Adrenal gland (tissue), 12 donors: Measurements from ENCODE around the gene TEX11. TPM values are rescaled to one million over a fixed set of nuclear protein-coding genes. Genes with fewer than 3 reads are reported as not detected.
"Not testable (repeated sequence)": the region's sequence is repeated elsewhere in the genome, so short reads cannot be mapped to it uniquely, and the experiment has no call there.

Source experiments
- DNase-seq, 7 donors: peaks; one replicate each; pipeline ENCODE4 v3.0.0-alpha.2; 2019 to 2020
- H3K27ac ChIP-seq, 5 donors: fragments of 200-600 bp; sonication (generic) in 4 of 5; 1 replicate in 3 of 5; 2 replicates in 2 of 5; pipeline versions ENCODE4 v1.5.1 to v1.8.0; 2016 to 2020; ENCODE audit warnings: mild to moderate bottlenecking in 1 of 5
- H3K27me3 ChIP-seq: fragments of 200-600 bp; 2 replicates; pipeline ENCODE4 v1.8.0; 2021
- H3K36me3 ChIP-seq, 2 donors: fragments of 200-600 bp; replicated peaks in 1 of 2; 1 replicate in 1 of 2; 2 replicates in 1 of 2; pipeline versions ENCODE4 v1.5.1 to v1.8.0; 2018 to 2022
- H3K4me1 ChIP-seq, 2 donors: fragments of 200-600 bp; replicated peaks in 1 of 2; 1 replicate in 1 of 2; 2 replicates in 1 of 2; pipeline versions ENCODE4 v1.5.1 to v1.8.0; 2018 to 2021
- H3K4me3 ChIP-seq, 4 donors: fragments of 200-600 bp; sonication (generic) in 3 of 4; one replicate each; pipeline ENCODE4 v1.5.1; 2016 to 2018
- H3K9me3 ChIP-seq, 3 donors: fragments of 200-600 bp; sonication (generic) in 1 of 3; replicated peaks in 1 of 3; 1 replicate in 2 of 3; 2 replicates in 1 of 3; pipeline versions ENCODE4 v1.5.1 to v1.8.0; 2016 to 2021
- POLR2A ChIP-seq, 2 donors: fragments of 450-650 bp; IDR thresholded peaks; one replicate each; pipeline ENCODE4 v1.6.1; 2017; ENCODE audit warnings: antibody characterized with exemption in 2 of 2, mild to moderate bottlenecking in 2 of 2, moderate library complexity in 1 of 2
- WGBS, 4 donors: extraction: QIAGEN DNeasy Blood & Tissue Kit in 2 of 4; methylation state at CpG; one replicate each; pipeline versions ENCODE4 v1.1.5 to v1.1.7; 2013 to 2017; 5-methylcytosine and 5-hydroxymethylcytosine counted together
- intact Hi-C, 2 donors: fragments of 100-400 bp; cut with DNase I; formaldehyde crosslinking; loops; one replicate each; pipeline versions ENCODE4 v1.14.1 to v1.15.0; 2022 to 2023
- polyA plus RNA-seq, 3 donors: library from polyadenylated mRNA; stranded (reverse); fragments of 200-250 nt in 2 of 3; fragments of 350-450 nt in 1 of 3; fragmentation: Illumina TruSeq in 1 of 3; extraction: RNeasy Lipid Tissue Mini Kit (QIAGEN cat#74804) in 1 of 3; gene quantifications; one replicate each; pipeline ENCODE4 v1.2.3, GENCODE V29; 2013 to 2014
- total RNA-seq, 9 donors: library from RNA; depleted of rRNA in 4 of 9; stranded (reverse); fragments of >200 nt in 4 of 9; fragments of 120-200 nt in 1 of 9; fragmentation: NEBNext Ultra II Directional in 1 of 9; extraction: Animal tissue kit (Norgen Biotek cat#: 25700) in 1 of 9; gene quantifications; one replicate each; pipeline versions ENCODE4 v1.1.0 to v1.2.4, GENCODE V29; 2013 to 2023
- TF ChIP-seq, protein P1 (sequence below), 6 experiments: fragments of 450-650 bp in 4 of 6; fragments of 200-600 bp in 2 of 6; sonication (generic) in 1 of 6; IDR thresholded peaks; 1 replicate in 5 of 6; 2 replicates in 1 of 6; pipeline versions ENCODE4 v1.5.1 to v1.8.0; 2016 to 2021; ENCODE audit warnings: antibody characterized with exemption in 6 of 6, mild to moderate bottlenecking in 2 of 6, moderate library complexity in 1 of 6
- donor health status: healthy with polysubstance abuse.
- donor health status: Bipolar disorder and iron deficiency.
- donor health status: DM: yes; HTN: yes; CAD: no.
- donor health status: DM: no; HTN: no; CAD: no.
- donor health status: DM: no; HTN: no; CAD: no.
- donor health status: DM: yes; HTN: yes; CAD: no.

Gene TEX11
- total and polyA plus RNA-seq, 12 donors: 0.13 TPM; not detected in 11

DNA sequence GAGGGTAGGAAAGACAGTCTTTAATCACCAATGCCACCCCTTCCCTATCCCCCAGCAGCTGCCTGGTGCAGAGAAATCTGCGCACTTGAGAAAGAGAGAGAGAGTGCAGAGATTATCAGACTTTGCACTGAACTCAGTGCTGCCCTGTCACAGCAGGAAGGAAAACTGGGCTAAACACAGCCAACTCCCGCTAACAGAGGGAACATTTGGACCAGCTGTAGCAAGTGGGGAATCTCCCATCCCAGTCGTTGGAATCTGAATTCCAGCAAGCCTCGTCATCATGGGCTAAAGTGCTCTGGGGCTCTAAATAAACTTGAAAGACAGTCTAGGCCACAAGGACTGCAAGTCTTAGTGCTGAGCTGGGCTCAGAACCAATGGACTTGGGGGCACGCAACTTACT, 295.2 kb downstream of the TEX11 start:
- 74 to 90% (median 77%) methylated on average over 2 to 5 of the region's 5 CpGs for whole genome bisulfite sequencing, 4 donors
- intact Hi-C loops: no loop called here
- H3K4me3 ChIP-seq: no peak overlapping the region
- peaks cover 15% of the 10 kb centered on the region for H3K27me3 ChIP-seq
- no peaks in the 10 kb centered on the region for H3K4me1 ChIP-seq
- TF ChIP-seq, protein P1, sequence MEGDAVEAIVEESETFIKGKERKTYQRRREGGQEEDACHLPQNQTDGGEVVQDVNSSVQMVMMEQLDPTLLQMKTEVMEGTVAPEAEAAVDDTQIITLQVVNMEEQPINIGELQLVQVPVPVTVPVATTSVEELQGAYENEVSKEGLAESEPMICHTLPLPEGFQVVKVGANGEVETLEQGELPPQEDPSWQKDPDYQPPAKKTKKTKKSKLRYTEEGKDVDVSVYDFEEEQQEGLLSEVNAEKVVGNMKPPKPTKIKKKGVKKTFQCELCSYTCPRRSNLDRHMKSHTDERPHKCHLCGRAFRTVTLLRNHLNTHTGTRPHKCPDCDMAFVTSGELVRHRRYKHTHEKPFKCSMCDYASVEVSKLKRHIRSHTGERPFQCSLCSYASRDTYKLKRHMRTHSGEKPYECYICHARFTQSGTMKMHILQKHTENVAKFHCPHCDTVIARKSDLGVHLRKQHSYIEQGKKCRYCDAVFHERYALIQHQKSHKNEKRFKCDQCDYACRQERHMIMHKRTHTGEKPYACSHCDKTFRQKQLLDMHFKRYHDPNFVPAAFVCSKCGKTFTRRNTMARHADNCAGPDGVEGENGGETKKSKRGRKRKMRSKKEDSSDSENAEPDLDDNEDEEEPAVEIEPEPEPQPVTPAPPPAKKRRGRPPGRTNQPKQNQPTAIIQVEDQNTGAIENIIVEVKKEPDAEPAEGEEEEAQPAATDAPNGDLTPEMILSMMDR (IDR thresholded peaks at IDR 0.05): no peak
- TF ChIP-seq POLR2A (IDR thresholded peaks at IDR 0.05): no peak
- H3K27ac ChIP-seq: no peak overlapping the region
- no peak for DNase-seq
- no peaks in the 10 kb centered on the region for H3K9me3 ChIP-seq
- H3K36me3 ChIP-seq: no peaks in the 10 kb centered on the region

DNA sequence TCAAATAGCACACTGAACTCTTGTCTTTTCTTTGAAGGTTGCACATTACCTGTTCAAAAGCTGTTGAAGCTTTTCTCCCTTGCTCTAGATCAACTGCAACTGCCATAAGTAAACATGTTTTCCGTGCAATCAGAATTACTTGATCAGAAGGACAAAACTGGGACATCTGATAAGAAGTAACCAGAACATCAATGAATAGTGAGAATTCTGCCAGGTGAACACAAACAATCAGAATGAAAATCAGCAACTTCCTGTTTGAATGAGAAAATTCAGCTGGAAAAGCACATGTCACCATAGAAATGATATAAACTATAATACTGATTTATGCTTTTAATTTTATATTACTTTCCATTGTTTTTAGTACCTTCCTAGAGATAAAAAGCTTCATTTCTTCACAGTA, 303.2 kb downstream of the TEX11 start:
- intact Hi-C loops: no loop called here
- Histone ChIP-seq H3K4me1 (no peaks in the 10 kb centered on the region), H3K9me3 (no peaks in the 10 kb centered on the region), H3K27ac (no peak overlapping the region), H3K4me3 (no peak overlapping the region), H3K36me3 (no peaks in the 10 kb centered on the region), H3K27me3 (peaks cover 7% of the 10 kb centered on the region)
- WGBS, 4 donors: 50 to 88% (median 72%) methylated on average over 1 of the region's 1 CpG
- DNase-seq: no peak
- TF ChIP-seq POLR2A (IDR thresholded peaks at IDR 0.05): no peak
- TF ChIP-seq, protein P1 (IDR thresholded peaks at IDR 0.05): no peak

DNA sequence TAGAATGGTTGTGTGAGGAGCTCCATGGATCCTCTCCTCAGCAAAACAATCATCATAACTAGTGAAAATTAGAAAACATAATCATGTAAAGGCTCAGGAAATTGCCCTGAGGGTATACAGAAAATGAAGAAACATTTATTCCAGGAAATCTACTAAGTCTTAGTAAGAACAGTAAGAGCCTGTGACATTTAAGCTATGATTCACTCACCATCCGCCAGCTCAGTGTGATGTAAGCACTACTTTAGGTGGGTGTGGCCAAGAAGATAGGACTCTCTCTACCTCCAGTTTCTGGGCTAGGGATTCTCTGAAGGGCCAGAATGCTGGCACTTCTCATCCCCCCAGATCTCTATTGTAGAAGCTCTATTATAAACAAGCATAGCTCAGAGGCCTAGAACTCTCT, 316.4 kb downstream of the TEX11 start:
- Histone ChIP-seq H3K36me3 (no peaks in the 10 kb centered on the region), H3K27ac (no peak overlapping the region), H3K9me3 (no peaks in the 10 kb centered on the region), H3K4me1 (no peaks in the 10 kb centered on the region), H3K27me3 (peaks cover 11% of the 10 kb centered on the region), H3K4me3 (no peak overlapping the region)
- 37 to 68% (median 51%) methylated on average over 1 of the region's 1 CpG for WGBS, 4 donors
- DNase-seq: peak in 2 of 7 donors; percentile 3 to 13
- intact Hi-C loops: no loop called here
- TF ChIP-seq, protein P1 (IDR thresholded peaks at IDR 0.05): no peak
- TF ChIP-seq POLR2A (IDR thresholded peaks at IDR 0.05): no peak

DNA sequence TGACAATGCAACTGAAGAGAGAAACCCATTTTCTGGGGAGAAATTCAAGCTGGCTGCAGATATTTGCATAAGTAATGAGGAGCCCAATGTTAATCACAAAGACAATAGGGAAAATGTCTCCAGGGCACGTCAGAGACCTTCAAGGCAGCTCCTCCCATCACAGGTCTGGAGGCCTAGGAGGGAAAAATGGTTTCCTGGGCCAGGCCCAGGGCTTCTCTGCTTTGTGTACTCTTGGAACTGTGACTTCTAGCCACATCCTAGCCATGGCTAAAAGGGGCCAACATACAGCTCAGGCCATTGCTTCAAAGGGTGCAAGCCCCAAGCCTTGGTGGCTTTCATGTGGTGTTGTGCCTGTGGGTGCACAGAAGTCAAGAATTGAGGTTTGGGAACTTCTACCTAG, 321.4 kb downstream of the TEX11 start:
- intact Hi-C loops, H3K36me3 ChIP-seq, DNase-seq, H3K9me3 ChIP-seq, H3K4me1 ChIP-seq, H3K27ac ChIP-seq, H3K4me3 ChIP-seq, H3K27me3 ChIP-seq: not testable (repeated sequence)
- 6 to 35% (median 17%) methylated on average over 1 of the region's 1 CpG for WGBS, 4 donors

DNA sequence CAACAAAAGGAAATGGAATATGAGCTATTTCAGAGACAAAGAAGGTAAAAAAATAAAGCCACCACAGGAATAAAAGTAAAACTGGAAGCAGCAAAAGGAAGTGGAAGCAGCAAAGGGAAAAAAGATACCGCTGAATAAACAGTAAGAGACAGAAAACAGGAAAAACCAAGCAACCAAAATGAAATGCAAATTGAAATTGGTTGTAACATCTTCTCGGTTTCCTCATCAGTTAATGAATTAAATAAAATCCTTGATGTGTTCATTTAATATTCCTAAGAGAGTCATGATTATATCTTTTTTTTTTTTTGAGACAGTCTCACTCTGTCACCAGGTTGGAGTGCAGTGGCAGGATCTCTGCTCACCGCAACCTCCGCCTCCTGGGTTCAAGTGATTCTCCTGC, 331.1 kb downstream of the TEX11 start:
- intact Hi-C loops: no loop called here
- Histone ChIP-seq H3K4me3 (no peak overlapping the region), H3K36me3 (no peaks in the 10 kb centered on the region), H3K4me1 (no peaks in the 10 kb centered on the region), H3K27ac (no peak overlapping the region), H3K9me3 (no peaks in the 10 kb centered on the region), H3K27me3 (peaks cover 3% of the 10 kb centered on the region)
- no peak for DNase-seq
- TF ChIP-seq, protein P1 (IDR thresholded peaks at IDR 0.05): no peak
- no peak for TF ChIP-seq POLR2A (IDR thresholded peaks at IDR 0.05)
- WGBS, 4 donors: 77 to 90% (median 81%) methylated on average over 4 of the region's 4 CpGs

DNA sequence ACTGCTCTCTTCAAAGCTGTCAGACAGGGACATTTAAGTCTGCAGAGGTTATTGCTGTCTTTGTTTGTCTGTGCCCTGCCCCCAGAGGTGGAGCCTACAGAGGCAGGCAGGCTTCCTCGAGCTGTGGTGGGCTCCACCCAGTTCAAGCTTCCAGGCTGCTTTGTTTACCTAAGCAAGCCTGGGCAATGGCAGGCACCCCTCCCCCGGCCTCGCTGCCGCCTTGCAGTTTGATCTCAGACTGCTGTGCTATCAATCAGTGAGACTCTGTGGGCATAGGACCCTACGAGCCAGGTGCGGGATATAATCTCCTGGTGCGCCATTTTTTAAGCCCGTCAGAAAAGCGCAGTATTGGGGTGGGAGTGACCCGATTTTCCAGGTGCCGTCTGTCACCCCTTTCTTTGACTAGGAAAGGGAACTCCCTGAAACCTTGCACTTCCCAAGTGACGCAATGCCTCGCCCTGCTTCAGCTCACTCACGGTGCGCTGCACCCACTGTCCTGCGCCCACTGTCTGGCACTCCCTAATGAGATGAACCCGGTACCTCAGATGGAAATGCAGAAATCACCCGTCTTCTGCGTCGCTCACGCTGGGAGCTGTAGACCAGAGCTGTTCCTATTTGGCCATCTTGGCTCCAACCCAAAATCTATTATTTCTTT, 338.5 kb downstream of the TEX11 start:
- DNase-seq, intact Hi-C loops, H3K27ac ChIP-seq, H3K27me3 ChIP-seq, H3K36me3 ChIP-seq, H3K9me3 ChIP-seq, H3K4me3 ChIP-seq, H3K4me1 ChIP-seq: not testable (repeated sequence)
- WGBS, 4 donors: 87 to 92% (median 90%) methylated on average over 7 to 21 of the region's 21 CpGs
